Body of pancreas (tissue), 4 donors: ENCODE measurements around the gene NSMCE1. TPM values are rescaled to one million over a fixed set of nuclear protein-coding genes. Genes with fewer than 3 reads are reported as not detected.
A peak's percentile ranks its signal among the peaks of the same experiment; 100 is the strongest.
"Not testable (repeated sequence)": the region's sequence is repeated elsewhere in the genome, so short reads cannot be mapped to it uniquely, and the experiment has no call there.

Source experiments
- ATAC-seq: fragments of 150-250 bp; one replicate; pipeline ENCODE4 v1.9.1; 2016
- DNase-seq, 4 donors: peaks; one replicate each; pipeline ENCODE4 v3.0.0-alpha.2; 2019
- H3K27ac ChIP-seq, 4 donors: fragments of 200-600 bp; sonication (generic); 1 replicate in 3 of 4; 2 replicates in 1 of 4; pipeline versions ENCODE4 v1.5.1 to v1.6.1; 2016 to 2019; ENCODE audit warnings: mild to moderate bottlenecking in 1 of 4, mixed read lengths in 1 of 4, moderate library complexity in 1 of 4
- H3K27me3 ChIP-seq, 2 donors: fragments of 200-600 bp; sonication (generic); one replicate each; pipeline ENCODE4 v1.6.0; 2016; ENCODE audit warnings: mild to moderate bottlenecking in 1 of 2
- H3K36me3 ChIP-seq, 2 donors: fragments of 200-600 bp; sonication (generic); replicated peaks in 1 of 2; 2 replicates each; pipeline ENCODE4 v1.5.1; 2016; ENCODE audit warnings: low read depth in 2 of 2; ENCODE audit not compliant: insufficient read depth in 1 of 2
- H3K4me1 ChIP-seq: fragments of 200-600 bp; sonication (generic); one replicate; pipeline ENCODE4 v1.6.0; 2016
- H3K4me3 ChIP-seq, 2 donors: fragments of 200-600 bp; sonication (generic); 1 replicate in 1 of 2; 2 replicates in 1 of 2; pipeline ENCODE4 v1.5.1; 2016 to 2019
- H3K9me3 ChIP-seq, 3 donors: fragments of 200-600 bp; sonication (generic); 1 replicate in 2 of 3; 2 replicates in 1 of 3; pipeline ENCODE4 v1.5.1; 2016
- POLR2A ChIP-seq, 3 donors: fragments of 450-650 bp; IDR thresholded peaks; one replicate each; pipeline ENCODE4 v1.6.1; 2016; ENCODE audit warnings: antibody characterized with exemption in 3 of 3, mild to moderate bottlenecking in 2 of 3
- WGBS, 2 donors: methylation state at CpG; one replicate each; pipeline ENCODE4 v1.1.5; 2017; 5-methylcytosine and 5-hydroxymethylcytosine counted together
- intact Hi-C: fragments of 100-400 bp; cut with DNase I; formaldehyde crosslinking; loops from one replicate; pipeline ENCODE4 v1.15.1; 2023
- total RNA-seq, 2 donors: library from RNA; depleted of rRNA; stranded (reverse); fragments of >200 nt; gene quantifications; one replicate each; pipeline ENCODE4 v1.1.0, GENCODE V29; 2016
- TF ChIP-seq, protein P1 (sequence below), 7 experiments: fragments of 450-650 bp in 4 of 7; fragments of 200-600 bp in 3 of 7; sonication (generic) in 3 of 7; IDR thresholded peaks; one replicate each; pipeline ENCODE4 v1.5.1; 2016 to 2019; ENCODE audit warnings: antibody characterized with exemption in 7 of 7

NSMCE1 gene
- total RNA-seq, 2 donors from 2014 or later: 20.1 to 29.1 TPM

DNA sequence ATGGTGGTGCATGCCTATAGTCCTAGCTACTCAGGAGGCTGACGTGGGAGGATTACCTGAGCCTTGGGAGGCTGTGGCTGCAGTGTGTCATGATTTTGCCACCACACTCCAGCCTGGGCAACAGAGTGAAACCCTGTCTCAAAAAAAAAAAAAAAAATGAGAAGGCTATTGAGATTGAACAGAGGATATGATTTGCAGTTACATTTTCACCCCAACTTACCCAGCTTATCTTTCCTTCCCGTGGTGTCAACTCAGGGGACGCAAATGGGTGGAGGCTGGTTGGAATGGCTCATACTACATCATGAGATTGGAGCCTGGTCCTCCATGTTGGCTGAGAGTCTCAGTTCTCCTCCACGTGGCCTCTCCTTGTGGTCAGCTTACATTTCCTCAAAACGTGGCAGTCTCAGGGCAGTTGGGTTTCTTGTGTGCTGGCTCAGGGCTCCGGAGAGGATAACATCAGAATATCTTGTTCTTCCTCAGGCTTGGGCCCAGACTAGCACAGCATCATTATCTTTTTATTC is 17.2 kb upstream of the NSMCE1 start:
- DNase-seq: peak in 1 of 4 donors; percentile 50
- intact Hi-C loops: no loop called here

DNA sequence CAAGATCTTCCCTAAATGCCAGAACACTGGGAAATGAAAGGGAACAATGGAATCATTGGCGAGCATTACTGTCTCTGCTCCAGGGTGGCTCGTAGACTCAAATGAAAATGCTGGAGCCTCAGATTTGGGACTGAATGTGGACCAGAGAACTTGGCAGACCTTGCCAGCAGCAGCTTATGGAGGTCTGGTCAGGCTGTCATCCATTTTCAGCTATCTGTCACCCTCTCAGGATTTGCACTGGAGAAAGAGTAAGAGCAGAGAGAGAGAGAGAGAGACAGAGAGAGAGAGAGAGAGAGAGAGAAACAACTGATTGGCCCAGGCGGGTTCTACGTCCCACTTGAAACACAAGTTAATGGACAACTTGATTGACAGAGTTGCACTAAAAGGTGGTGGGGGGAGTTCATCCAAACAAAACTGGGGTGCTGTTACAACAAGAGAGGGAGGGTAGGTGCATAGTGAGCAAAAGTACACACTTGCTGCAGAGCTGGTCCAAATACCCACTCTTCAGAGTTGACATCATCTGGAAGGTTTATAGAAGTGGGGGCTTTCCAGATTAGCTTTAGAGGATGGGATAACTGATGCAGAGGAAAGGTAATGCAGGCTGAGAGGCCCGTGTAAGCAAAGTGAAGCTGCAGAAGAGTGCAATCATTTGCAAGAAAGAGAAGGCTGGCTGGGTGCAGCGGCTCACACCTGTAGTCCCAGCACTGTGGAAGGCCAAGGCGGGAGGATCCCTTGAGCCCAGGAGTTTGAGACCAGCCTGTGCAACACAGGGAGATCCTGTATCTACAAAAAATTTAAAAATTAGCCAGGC is 16.5 kb upstream of the NSMCE1 start:
- Histone ChIP-seq H3K27me3 (no peaks in the 10 kb centered on the region), H3K27ac (no peak overlapping the region), H3K4me1 (no peaks in the 10 kb centered on the region), H3K36me3 (no peaks in the 10 kb centered on the region), H3K9me3 (no peaks in the 10 kb centered on the region), H3K4me3 (no peak overlapping the region)
- ATAC-seq: no peak
- WGBS, 2 donors: 80 to 82% methylated on average over 7 of the region's 7 CpGs
- no peak for DNase-seq
- TF ChIP-seq, protein P1, sequence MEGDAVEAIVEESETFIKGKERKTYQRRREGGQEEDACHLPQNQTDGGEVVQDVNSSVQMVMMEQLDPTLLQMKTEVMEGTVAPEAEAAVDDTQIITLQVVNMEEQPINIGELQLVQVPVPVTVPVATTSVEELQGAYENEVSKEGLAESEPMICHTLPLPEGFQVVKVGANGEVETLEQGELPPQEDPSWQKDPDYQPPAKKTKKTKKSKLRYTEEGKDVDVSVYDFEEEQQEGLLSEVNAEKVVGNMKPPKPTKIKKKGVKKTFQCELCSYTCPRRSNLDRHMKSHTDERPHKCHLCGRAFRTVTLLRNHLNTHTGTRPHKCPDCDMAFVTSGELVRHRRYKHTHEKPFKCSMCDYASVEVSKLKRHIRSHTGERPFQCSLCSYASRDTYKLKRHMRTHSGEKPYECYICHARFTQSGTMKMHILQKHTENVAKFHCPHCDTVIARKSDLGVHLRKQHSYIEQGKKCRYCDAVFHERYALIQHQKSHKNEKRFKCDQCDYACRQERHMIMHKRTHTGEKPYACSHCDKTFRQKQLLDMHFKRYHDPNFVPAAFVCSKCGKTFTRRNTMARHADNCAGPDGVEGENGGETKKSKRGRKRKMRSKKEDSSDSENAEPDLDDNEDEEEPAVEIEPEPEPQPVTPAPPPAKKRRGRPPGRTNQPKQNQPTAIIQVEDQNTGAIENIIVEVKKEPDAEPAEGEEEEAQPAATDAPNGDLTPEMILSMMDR (IDR thresholded peaks at IDR 0.05): no peak
- no peak for TF ChIP-seq POLR2A (IDR thresholded peaks at IDR 0.05)
- intact Hi-C loops: no loop called here

More for the DNA sequence above, 17.2 kb upstream of the NSMCE1 start:
- no peak for ATAC-seq
- Histone ChIP-seq H3K36me3 (no peaks in the 10 kb centered on the region), H3K27ac (no peak overlapping the region), H3K9me3 (no peaks in the 10 kb centered on the region), H3K27me3 (no peaks in the 10 kb centered on the region), H3K4me1 (no peaks in the 10 kb centered on the region), H3K4me3 (no peak overlapping the region)
- TF ChIP-seq, protein P1 (IDR thresholded peaks at IDR 0.05): no peak
- no peak for TF ChIP-seq POLR2A (IDR thresholded peaks at IDR 0.05)
- 72 to 78% methylated on average over 6 of the region's 6 CpGs for WGBS, 2 donors

DNA sequence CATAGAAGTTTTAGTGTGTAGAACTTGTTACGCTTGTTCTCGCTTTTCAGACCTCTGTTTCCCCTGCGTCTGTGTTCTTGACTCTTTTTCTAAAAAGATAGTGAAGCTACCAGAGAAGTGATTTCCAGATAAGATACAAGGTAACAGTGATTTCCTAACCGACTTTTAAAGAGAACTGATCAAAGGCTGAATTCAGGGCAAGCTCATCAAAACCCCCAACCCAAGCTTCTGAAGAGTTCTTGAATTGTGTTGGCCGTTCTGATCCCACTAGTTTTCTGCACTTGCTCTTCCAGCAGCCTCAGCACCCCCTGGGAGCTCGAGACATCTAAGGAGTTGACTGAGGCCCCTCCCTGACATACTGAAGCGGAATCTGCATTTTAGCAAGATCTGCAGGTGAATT is 12.7 kb upstream of the NSMCE1 start:
- Histone ChIP-seq H3K27me3 (no peaks in the 10 kb centered on the region), H3K4me3 (no peak overlapping the region), H3K27ac (no peak overlapping the region), H3K36me3 (no peaks in the 10 kb centered on the region), H3K9me3 (no peaks in the 10 kb centered on the region), H3K4me1 (no peaks in the 10 kb centered on the region)
- TF ChIP-seq, protein P1 (IDR thresholded peaks at IDR 0.05): no peak
- TF ChIP-seq POLR2A (IDR thresholded peaks at IDR 0.05): no peak
- ATAC-seq: no peak
- intact Hi-C loops: no loop called here
- 72 to 78% methylated on average over 7 of the region's 7 CpGs for WGBS, 2 donors
- no peak for DNase-seq

DNA sequence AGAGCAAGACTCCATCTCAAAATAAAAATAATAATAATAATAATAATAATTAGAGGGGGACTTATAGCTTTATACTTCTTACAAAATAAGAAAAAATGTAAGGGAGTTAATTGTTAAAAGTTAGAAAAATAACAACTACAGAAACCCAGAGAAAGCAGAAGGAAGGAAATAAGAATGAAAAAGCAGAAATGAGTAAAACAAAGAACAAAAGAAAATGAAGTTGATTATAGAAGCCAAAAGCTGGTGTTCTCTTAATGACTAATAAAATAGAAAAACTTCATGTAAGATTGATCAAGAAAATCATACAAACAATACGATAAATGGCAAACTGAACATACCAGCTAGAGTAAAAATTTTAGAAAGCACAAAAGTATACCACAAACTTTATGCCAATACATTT is 6.8 kb upstream of the NSMCE1 start:
- Histone ChIP-seq H3K9me3 (no peaks in the 10 kb centered on the region), H3K4me3 (no peak overlapping the region), H3K4me1 (no peaks in the 10 kb centered on the region), H3K36me3 (no peaks in the 10 kb centered on the region), H3K27me3 (no peaks in the 10 kb centered on the region), H3K27ac (no peak overlapping the region)
- TF ChIP-seq, protein P1 (IDR thresholded peaks at IDR 0.05): no peak
- TF ChIP-seq POLR2A (IDR thresholded peaks at IDR 0.05): no peak
- ATAC-seq (no peak), DNase-seq (no peak)
- WGBS, 2 donors: 81 to 90% methylated on average over 1 of the region's 1 CpG
- intact Hi-C loops: no loop called here

DNA sequence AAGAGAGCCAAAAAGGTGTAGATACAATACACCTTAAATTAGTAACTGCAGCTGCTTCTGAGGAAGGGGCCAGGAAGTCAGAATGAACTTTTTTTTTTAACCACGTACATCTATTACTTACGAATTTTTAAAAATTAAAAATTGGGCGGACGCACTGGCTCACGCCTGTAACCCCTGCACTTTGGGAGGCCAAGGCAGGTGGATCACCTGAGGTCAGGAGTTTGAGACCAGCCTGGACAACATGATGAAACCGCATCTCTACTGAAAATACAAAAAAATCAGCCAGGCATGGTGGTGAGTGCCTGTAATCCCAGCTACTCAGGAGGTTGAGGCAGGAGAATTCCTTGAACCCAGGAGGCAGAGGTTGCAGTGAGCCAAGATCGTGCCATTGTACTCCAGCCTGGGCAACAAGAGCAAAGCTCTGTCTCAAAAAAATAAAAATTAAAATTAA is 5.9 kb upstream of the NSMCE1 start:
- intact Hi-C loops, H3K27ac ChIP-seq: not testable (repeated sequence)
- WGBS, 2 donors: 82 to 89% methylated on average over 7 of the region's 7 CpGs

More for the DNA sequence above, 5.9 kb upstream of the NSMCE1 start:
- H3K4me1 ChIP-seq, ATAC-seq, DNase-seq, H3K36me3 ChIP-seq, H3K4me3 ChIP-seq, H3K9me3 ChIP-seq, H3K27me3 ChIP-seq: not testable (repeated sequence)
